Tibial nerve (tissue), 4 donors: Measurements from ENCODE around the gene TTC22. TPM values are rescaled to one million over a fixed set of nuclear protein-coding genes. Genes with fewer than 3 reads are reported as not detected.
"Not testable (repeated sequence)": the region's sequence is repeated elsewhere in the genome, so short reads cannot be mapped to it uniquely, and the experiment has no call there.

Source experiments
- DNase-seq, 2 donors: peaks; one replicate each; pipeline ENCODE4 v3.0.0-alpha.2; 2019; ENCODE audit warnings: low spot score in 2 of 2
- H3K27ac ChIP-seq, 4 donors: fragments of 200-600 bp; sonication (generic) in 3 of 4; one replicate each; pipeline ENCODE4 v1.5.1; 2017 to 2019; ENCODE audit warnings: mild to moderate bottlenecking in 1 of 4
- H3K27me3 ChIP-seq, 2 donors: fragments of 200-600 bp; sonication (generic) in 1 of 2; one replicate each; pipeline versions ENCODE4 v1.5.1 to v1.6.0; 2017 to 2019
- H3K36me3 ChIP-seq, 3 donors: fragments of 200-600 bp; sonication (generic); one replicate each; pipeline ENCODE4 v1.5.1; 2018 to 2019
- H3K4me1 ChIP-seq, 4 donors: fragments of 200-600 bp; sonication (generic) in 3 of 4; one replicate each; pipeline ENCODE4 v1.5.1; 2017 to 2019
- H3K4me3 ChIP-seq, 4 donors: fragments of 200-600 bp; sonication (generic) in 3 of 4; one replicate each; pipeline ENCODE4 v1.5.1; 2017 to 2019; ENCODE audit warnings: mild to moderate bottlenecking in 1 of 4, moderate library complexity in 1 of 4
- H3K9me3 ChIP-seq, 4 donors: fragments of 200-600 bp; sonication (generic) in 3 of 4; one replicate each; pipeline ENCODE4 v1.5.1; 2017 to 2019
- CTCF ChIP-seq, 5 experiments: fragments of 200-600 bp in 3 of 5; fragments of 450-650 bp in 2 of 5; sonication (generic) in 3 of 5; IDR thresholded peaks; one replicate each; pipeline ENCODE4 v1.5.1; 2016 to 2019; ENCODE audit warnings: antibody characterized with exemption in 5 of 5, mild to moderate bottlenecking in 3 of 5, moderate library complexity in 2 of 5
- EP300 ChIP-seq, 2 donors: sonication (generic); formaldehyde crosslinking; IDR thresholded peaks; one replicate each; pipeline ENCODE4 v1.6.1; 2017; ENCODE audit warnings: antibody characterized with exemption in 2 of 2, mild to moderate bottlenecking in 1 of 2
- POLR2A ChIP-seq, 2 donors: fragments of 450-650 bp; IDR thresholded peaks; one replicate each; pipeline ENCODE4 v1.6.1; 2017; ENCODE audit warnings: antibody characterized with exemption in 2 of 2, mild to moderate bottlenecking in 2 of 2, moderate library complexity in 2 of 2
- WGBS, 2 donors: methylation state at CpG; one replicate each; pipeline ENCODE4 v1.1.5; 2018; 5-methylcytosine and 5-hydroxymethylcytosine counted together
- total RNA-seq, 4 donors: library from RNA; depleted of rRNA; stranded (reverse); fragments of >200 nt; gene quantifications; one replicate each; pipeline ENCODE4 v1.1.0, GENCODE V29; 2016

Gene TTC22
- total RNA-seq, 4 donors from 2014 or later = not detected

GRCh38 chr1:54777011-54777410 lies 24.1 kb downstream of the TTC22 start:
- 65 to 76% methylated on average over 4 of the region's 4 CpGs for WGBS, 2 donors
- Histone ChIP-seq H3K9me3 (no peaks in the 10 kb centered on the region), H3K4me3 (no peak overlapping the region), H3K27ac (no peak overlapping the region), H3K27me3 (peaks cover 0 to 39% of the 10 kb centered on the region in 2 donors), H3K36me3 (no peaks in the 10 kb centered on the region), H3K4me1 (peaks cover 0 to 9% (median 0%) of the 10 kb centered on the region in 4 donors)
- no peak for DNase-seq
- TF ChIP-seq POLR2A (IDR thresholded peaks at IDR 0.05) (no peak), EP300 (IDR thresholded peaks at IDR 0.05) (no peak), CTCF (IDR thresholded peaks at IDR 0.05) (no peak)

- not testable (repeated sequence) for H3K36me3 ChIP-seq, H3K27ac ChIP-seq, DNase-seq, H3K4me3 ChIP-seq, H3K9me3 ChIP-seq, H3K4me1 ChIP-seq
- peaks cover 0 to 31% of the 10 kb centered on the region in 2 donors for H3K27me3 ChIP-seq
- WGBS, 2 donors = 60 to 64% methylated on average over 16 of the region's 16 CpGs
Observed at GRCh38 chr1:54775828-54776721, 25.0 kb downstream of the TTC22 start.

- Histone ChIP-seq H3K9me3 (no peaks in the 10 kb centered on the region), H3K27me3 (peaks cover 0 to 22% of the 10 kb centered on the region in 2 donors), H3K4me3 (no peak overlapping the region), H3K27ac (no peak overlapping the region), H3K4me1 (no peaks in the 10 kb centered on the region), H3K36me3 (no peaks in the 10 kb centered on the region)
- DNase-seq = no peak
- whole genome bisulfite sequencing, 2 donors = 58 to 63% methylated on average over 15 of the region's 15 CpGs
- TF ChIP-seq CTCF (IDR thresholded peaks at IDR 0.05) (no peak), EP300 (IDR thresholded peaks at IDR 0.05) (no peak), POLR2A (IDR thresholded peaks at IDR 0.05) (no peak)
Observed at GRCh38 chr1:54774820-54775498, 26.2 kb downstream of the TTC22 start.

GRCh38 chr1:54772951-54773350 lies 28.2 kb downstream of the TTC22 start:
- Histone ChIP-seq H3K4me1 (no peaks in the 10 kb centered on the region), H3K9me3 (no peaks in the 10 kb centered on the region), H3K27me3 (peaks cover 0 to 16% of the 10 kb centered on the region in 2 donors), H3K36me3 (no peaks in the 10 kb centered on the region), H3K27ac (no peak overlapping the region), H3K4me3 (no peak overlapping the region)
- DNase-seq = no peak
- TF ChIP-seq CTCF (IDR thresholded peaks at IDR 0.05) (no peak), POLR2A (IDR thresholded peaks at IDR 0.05) (no peak), EP300 (IDR thresholded peaks at IDR 0.05) (no peak)
- WGBS, 2 donors = 85 to 94% methylated on average over 2 of the region's 2 CpGs

- 71 to 83% methylated on average over 5 of the region's 5 CpGs for WGBS, 2 donors
- TF ChIP-seq CTCF (IDR thresholded peaks at IDR 0.05) = no peak
- TF ChIP-seq EP300 (IDR thresholded peaks at IDR 0.05) = no peak
- no peak for TF ChIP-seq POLR2A (IDR thresholded peaks at IDR 0.05)
- DNase-seq = no peak
Observed at GRCh38 chr1:54768093-54768492, 33.0 kb downstream of the TTC22 start.

More at GRCh38 chr1:54768093-54768492, 33.0 kb downstream of the TTC22 start:
- Histone ChIP-seq H3K4me1 (peaks cover 0 to 13% (median 6%) of the 10 kb centered on the region in 4 donors), H3K27me3 (no peaks in the 10 kb centered on the region), H3K4me3 (no peak overlapping the region), H3K27ac (no peak overlapping the region), H3K36me3 (no peaks in the 10 kb centered on the region), H3K9me3 (no peaks in the 10 kb centered on the region)
